GM12878 (cell line): ENCODE data around the gene RPL13A. TPM values are rescaled to one million over a fixed set of nuclear protein-coding genes. Genes with fewer than 3 reads are reported as not detected.

Source experiments
- BHLHE40 ChIP-seq, 2 experiments: fragments of 450-650 bp in 1 of 2; IDR thresholded peaks; 2 replicates each; pipeline ENCODE4 v1.6.1; 2011 to 2017; ENCODE audit warnings: low read depth in 2 of 2, borderline replicate concordance in 1 of 2, improper control_type of control experiment in 1 of 2, low read length in 1 of 2, mild to moderate bottlenecking in 1 of 2
- DPF2 ChIP-seq: fragments of 450-650 bp; IDR thresholded peaks from 2 replicates; pipeline ENCODE4 v1.6.1; 2017; ENCODE audit warnings: mild to moderate bottlenecking
- IKZF2 ChIP-seq, 2 experiments: fragments of 450-650 bp; IDR thresholded peaks; 2 replicates each; pipeline ENCODE4 v1.6.1; 2017; ENCODE audit warnings: mild to moderate bottlenecking in 2 of 2, moderate library complexity in 2 of 2
- KLF5 ChIP-seq: fragments of 450-650 bp; IDR thresholded peaks from 2 replicates; pipeline ENCODE4 v1.6.1; 2014; ENCODE audit warnings: mild to moderate bottlenecking; ENCODE audit not compliant: partially characterized antibody
- MXI1 ChIP-seq: fragments of 150-350 bp; IDR thresholded peaks from 2 replicates; pipeline ENCODE4 v1.6.1; 2011; ENCODE audit warnings: low read depth, mild to moderate bottlenecking, inconsistent platforms, low read length, improper control_type of control experiment
- MYC ChIP-seq: IDR thresholded peaks from 2 replicates; pipeline ENCODE4 v1.6.1; 2011; ENCODE audit warnings: mild to moderate bottlenecking, low read length, moderate library complexity, inconsistent platforms; ENCODE audit not compliant: insufficient read depth, insufficient replicate concordance, insufficient read length, severe bottlenecking
- RAD21 ChIP-seq: IDR thresholded peaks from 2 replicates; pipeline ENCODE4 v1.6.1; 2011; ENCODE audit warnings: mild to moderate bottlenecking, low read depth, low read length, moderate library complexity; ENCODE audit not compliant: insufficient read depth
- SKIL ChIP-seq: fragments of 450-650 bp; IDR thresholded peaks from 2 replicates; pipeline ENCODE4 v1.6.1; 2017; ENCODE audit warnings: mild to moderate bottlenecking, low read depth, inconsistent platforms; ENCODE audit not compliant: poor library complexity, severe bottlenecking
- SREBF1 ChIP-seq: IDR thresholded peaks from 2 replicates; pipeline ENCODE4 v1.6.1; 2012; ENCODE audit warnings: mild to moderate bottlenecking, low read length
- SRF ChIP-seq, 2 experiments: IDR thresholded peaks; 2 replicates each; pipeline ENCODE4 v1.6.1; 2011; ENCODE audit warnings: low read depth in 2 of 2, low read length in 2 of 2, mild to moderate bottlenecking in 1 of 2, moderate library complexity in 1 of 2
- TARDBP ChIP-seq: IDR thresholded peaks from 2 replicates; pipeline ENCODE4 v1.6.1; 2016; ENCODE audit warnings: borderline replicate concordance
- TCF12 ChIP-seq: IDR thresholded peaks from 2 replicates; pipeline ENCODE4 v1.6.1; 2011; ENCODE audit warnings: low read depth, mild to moderate bottlenecking, low read length
- USF1 ChIP-seq: IDR thresholded peaks from 2 replicates; pipeline ENCODE4 v1.6.1; 2011; ENCODE audit warnings: borderline replicate concordance, low read depth, mild to moderate bottlenecking, moderate library complexity, mixed read lengths, low read length; ENCODE audit not compliant: insufficient read depth; ENCODE audit errors: extremely low read length
- ZNF24 ChIP-seq: fragments of 450-650 bp; IDR thresholded peaks from 2 replicates; pipeline ENCODE4 v1.6.1; 2017; ENCODE audit warnings: antibody characterized with exemption, mild to moderate bottlenecking
- polyA plus RNA-seq, 11 experiments: library from polyadenylated mRNA; depleted of rRNA in 4 of 11; unstranded in 6 of 11; stranded (reverse) in 5 of 11; fragments of >200 nt; fragmentation: Nextera tagmentation in 4 of 11; fragmentation: Illumina TruSeq in 1 of 11; extraction: Ambion mirVana in 4 of 11; extraction: Trizol in 1 of 11; gene quantifications; 1 replicate in 1 of 11; 2 replicates in 10 of 11; pipeline versions ENCODE4 v1.2.1 to v1.2.3, GENCODE V29; 2011 to 2016; ENCODE audit warnings: inconsistent platforms in 2 of 11, missing spikeins in 2 of 11, low read depth in 1 of 11
- total RNA-seq, 4 experiments: library from RNA; depleted of rRNA in 3 of 4; stranded (reverse); fragments of >200 nt in 3 of 4; fragmentation: Illumina TruSeq in 1 of 4; extraction: Trizol in 1 of 4; gene quantifications; 2 replicates each; pipeline versions ENCODE4 v1.2.1 to v1.2.3, GENCODE V29; 2013 to 2021
- TF ChIP-seq, protein P1 (sequence below): fragments of 450-650 bp; IDR thresholded peaks from 2 replicates; pipeline ENCODE4 v1.6.1; 2017; ENCODE audit warnings: mild to moderate bottlenecking, moderate library complexity
- TF ChIP-seq, protein P2 (sequence below): fragments of 450-650 bp; IDR thresholded peaks from 2 replicates; pipeline ENCODE4 v1.6.1; 2017; ENCODE audit warnings: mild to moderate bottlenecking

Gene RPL13A
- total and polyA plus RNA-seq, 10 of the 15 experiments (the other 5 are each of a cell fraction or from before 2014, with no cell fraction given), result 1,426 to 8,961 (median 4,266) TPM

- TF ChIP-seq BHLHE40 (IDR thresholded peaks at IDR 0.05; ENCODE audit: borderline replicate concordance in 1 of 2, low read depth in 2 of 2, low read length in 1 of 2), result peak in 1 of 2 experiments; percentile 74; a peak in 2 of 4 replicates
- TF ChIP-seq KLF5, result no peak
- TF ChIP-seq, protein P1, sequence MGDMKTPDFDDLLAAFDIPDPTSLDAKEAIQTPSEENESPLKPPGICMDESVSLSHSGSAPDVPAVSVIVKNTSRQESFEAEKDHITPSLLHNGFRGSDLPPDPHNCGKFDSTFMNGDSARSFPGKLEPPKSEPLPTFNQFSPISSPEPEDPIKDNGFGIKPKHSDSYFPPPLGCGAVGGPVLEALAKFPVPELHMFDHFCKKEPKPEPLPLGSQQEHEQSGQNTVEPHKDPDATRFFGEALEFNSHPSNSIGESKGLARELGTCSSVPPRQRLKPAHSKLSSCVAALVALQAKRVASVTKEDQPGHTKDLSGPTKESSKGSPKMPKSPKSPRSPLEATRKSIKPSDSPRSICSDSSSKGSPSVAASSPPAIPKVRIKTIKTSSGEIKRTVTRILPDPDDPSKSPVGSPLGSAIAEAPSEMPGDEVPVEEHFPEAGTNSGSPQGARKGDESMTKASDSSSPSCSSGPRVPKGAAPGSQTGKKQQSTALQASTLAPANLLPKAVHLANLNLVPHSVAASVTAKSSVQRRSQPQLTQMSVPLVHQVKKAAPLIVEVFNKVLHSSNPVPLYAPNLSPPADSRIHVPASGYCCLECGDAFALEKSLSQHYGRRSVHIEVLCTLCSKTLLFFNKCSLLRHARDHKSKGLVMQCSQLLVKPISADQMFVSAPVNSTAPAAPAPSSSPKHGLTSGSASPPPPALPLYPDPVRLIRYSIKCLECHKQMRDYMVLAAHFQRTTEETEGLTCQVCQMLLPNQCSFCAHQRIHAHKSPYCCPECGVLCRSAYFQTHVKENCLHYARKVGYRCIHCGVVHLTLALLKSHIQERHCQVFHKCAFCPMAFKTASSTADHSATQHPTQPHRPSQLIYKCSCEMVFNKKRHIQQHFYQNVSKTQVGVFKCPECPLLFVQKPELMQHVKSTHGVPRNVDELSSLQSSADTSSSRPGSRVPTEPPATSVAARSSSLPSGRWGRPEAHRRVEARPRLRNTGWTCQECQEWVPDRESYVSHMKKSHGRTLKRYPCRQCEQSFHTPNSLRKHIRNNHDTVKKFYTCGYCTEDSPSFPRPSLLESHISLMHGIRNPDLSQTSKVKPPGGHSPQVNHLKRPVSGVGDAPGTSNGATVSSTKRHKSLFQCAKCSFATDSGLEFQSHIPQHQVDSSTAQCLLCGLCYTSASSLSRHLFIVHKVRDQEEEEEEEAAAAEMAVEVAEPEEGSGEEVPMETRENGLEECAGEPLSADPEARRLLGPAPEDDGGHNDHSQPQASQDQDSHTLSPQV, result no peak
- TF ChIP-seq SRF (IDR thresholded peaks at IDR 0.05; ENCODE audit: low read depth in 2 of 2, low read length in 2 of 2), result peak in 1 of 2 experiments; percentile 25; a peak in 1 of 4 replicates
- peak; percentile 78 for TF ChIP-seq RAD21
- TF ChIP-seq, protein P2, sequence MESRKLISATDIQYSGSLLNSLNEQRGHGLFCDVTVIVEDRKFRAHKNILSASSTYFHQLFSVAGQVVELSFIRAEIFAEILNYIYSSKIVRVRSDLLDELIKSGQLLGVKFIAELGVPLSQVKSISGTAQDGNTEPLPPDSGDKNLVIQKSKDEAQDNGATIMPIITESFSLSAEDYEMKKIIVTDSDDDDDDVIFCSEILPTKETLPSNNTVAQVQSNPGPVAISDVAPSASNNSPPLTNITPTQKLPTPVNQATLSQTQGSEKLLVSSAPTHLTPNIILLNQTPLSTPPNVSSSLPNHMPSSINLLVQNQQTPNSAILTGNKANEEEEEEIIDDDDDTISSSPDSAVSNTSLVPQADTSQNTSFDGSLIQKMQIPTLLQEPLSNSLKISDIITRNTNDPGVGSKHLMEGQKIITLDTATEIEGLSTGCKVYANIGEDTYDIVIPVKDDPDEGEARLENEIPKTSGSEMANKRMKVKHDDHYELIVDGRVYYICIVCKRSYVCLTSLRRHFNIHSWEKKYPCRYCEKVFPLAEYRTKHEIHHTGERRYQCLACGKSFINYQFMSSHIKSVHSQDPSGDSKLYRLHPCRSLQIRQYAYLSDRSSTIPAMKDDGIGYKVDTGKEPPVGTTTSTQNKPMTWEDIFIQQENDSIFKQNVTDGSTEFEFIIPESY, result peak; percentile 95
- peak; percentile 95 for TF ChIP-seq TCF12
- TF ChIP-seq DPF2, result peak; percentile 94
- TF ChIP-seq SREBF1, result peak; percentile 77
- no peak for TF ChIP-seq SKIL
- peak; percentile 22 for TF ChIP-seq MXI1
- TF ChIP-seq MYC, result peak; percentile 16
- peak; percentile 65 to 73; a peak in 2 of 4 replicates for TF ChIP-seq IKZF2 (IDR thresholded peaks at IDR 0.05)
- TF ChIP-seq TARDBP, result peak; percentile 95
- TF ChIP-seq ZNF24, result no peak
- TF ChIP-seq USF1, result no peak
Measured at GRCh38 chr19:49443366-49444099, 43.9 kb upstream of the RPL13A start (continued).
